Gastrocnemius medialis (tissue), 4 donors: Measurements from ENCODE around the gene CCT8L2. TPM values are rescaled to one million over a fixed set of nuclear protein-coding genes. Genes with fewer than 3 reads are reported as not detected.
"Not testable (repeated sequence)": the region's sequence is repeated elsewhere in the genome, so short reads cannot be mapped to it uniquely, and the experiment has no call there.

Source experiments
- ATAC-seq, 2 donors: fragments of 150-250 bp; one replicate each; pipeline ENCODE4 v1.9.1; 2016
- DNase-seq, 2 donors: peaks; one replicate each; pipeline ENCODE4 v3.0.0-alpha.2; 2019
- H3K27ac ChIP-seq, 4 donors: fragments of 200-600 bp; sonication (generic); 1 replicate in 1 of 4; 2 replicates in 3 of 4; pipeline ENCODE4 v1.5.1; 2016 to 2018; ENCODE audit warnings: mild to moderate bottlenecking in 2 of 4, moderate library complexity in 1 of 4
- H3K27me3 ChIP-seq, 3 donors: fragments of 200-600 bp; sonication (generic) in 2 of 3; 1 replicate in 1 of 3; 2 replicates in 2 of 3; pipeline versions ENCODE4 v1.5.1 to v1.6.0; 2016 to 2019; ENCODE audit warnings: mild to moderate bottlenecking in 1 of 3, moderate library complexity in 1 of 3
- H3K36me3 ChIP-seq, 2 donors: fragments of 200-600 bp; sonication (generic) in 1 of 2; one replicate each; pipeline ENCODE4 v1.5.1; 2017 to 2018
- H3K4me1 ChIP-seq, 2 donors: fragments of 200-600 bp; sonication (generic) in 1 of 2; one replicate each; pipeline ENCODE4 v1.5.1; 2016 to 2017; ENCODE audit warnings: mild to moderate bottlenecking in 2 of 2
- H3K4me3 ChIP-seq, 4 donors: fragments of 200-600 bp; sonication (generic) in 3 of 4; 1 replicate in 1 of 4; 2 replicates in 3 of 4; pipeline ENCODE4 v1.5.1; 2016 to 2019; ENCODE audit warnings: mild to moderate bottlenecking in 2 of 4
- H3K9me3 ChIP-seq, 3 donors: fragments of 200-600 bp; sonication (generic) in 2 of 3; 1 replicate in 1 of 3; 2 replicates in 2 of 3; pipeline ENCODE4 v1.5.1; 2016 to 2019
- POLR2A ChIP-seq, 2 donors: fragments of 450-650 bp; IDR thresholded peaks; one replicate each; pipeline ENCODE4 v1.6.1; 2017; ENCODE audit warnings: antibody characterized with exemption in 2 of 2, mild to moderate bottlenecking in 2 of 2, moderate library complexity in 2 of 2
- in situ Hi-C, 4 donors: fragments of 200-750 bp; cut with MboI; loops; one replicate each; pipeline versions ENCODE4 v1.15.0 to v1.8.0; 2017; ENCODE audit warnings: low sequenced_read_pairs in 4 of 4
- intact Hi-C: fragments of 100-400 bp; cut with DNase I; formaldehyde crosslinking; loops from one replicate; pipeline ENCODE4 v1.15.1; 2023; ENCODE audit warnings: low total_unique reads
- total RNA-seq, 4 donors: library from RNA; depleted of rRNA; stranded (reverse); fragments of >200 nt; gene quantifications; one replicate each; pipeline versions ENCODE4 v1.1.0 to v1.2.3, GENCODE V29; 2016
- TF ChIP-seq, protein P1 (sequence below), 5 experiments: fragments of 450-650 bp in 3 of 5; fragments of 200-600 bp in 2 of 5; sonication (generic) in 2 of 5; IDR thresholded peaks in 4 of 5; conservative IDR thresholded peaks in 1 of 5; 1 replicate in 4 of 5; 2 replicates in 1 of 5; pipeline ENCODE4 v1.5.1; 2016 to 2019; ENCODE audit warnings: antibody characterized with exemption in 5 of 5, mild to moderate bottlenecking in 3 of 5, moderate library complexity in 3 of 5

CCT8L2 gene
- total RNA-seq, 4 donors from 2014 or later = not detected

DNA sequence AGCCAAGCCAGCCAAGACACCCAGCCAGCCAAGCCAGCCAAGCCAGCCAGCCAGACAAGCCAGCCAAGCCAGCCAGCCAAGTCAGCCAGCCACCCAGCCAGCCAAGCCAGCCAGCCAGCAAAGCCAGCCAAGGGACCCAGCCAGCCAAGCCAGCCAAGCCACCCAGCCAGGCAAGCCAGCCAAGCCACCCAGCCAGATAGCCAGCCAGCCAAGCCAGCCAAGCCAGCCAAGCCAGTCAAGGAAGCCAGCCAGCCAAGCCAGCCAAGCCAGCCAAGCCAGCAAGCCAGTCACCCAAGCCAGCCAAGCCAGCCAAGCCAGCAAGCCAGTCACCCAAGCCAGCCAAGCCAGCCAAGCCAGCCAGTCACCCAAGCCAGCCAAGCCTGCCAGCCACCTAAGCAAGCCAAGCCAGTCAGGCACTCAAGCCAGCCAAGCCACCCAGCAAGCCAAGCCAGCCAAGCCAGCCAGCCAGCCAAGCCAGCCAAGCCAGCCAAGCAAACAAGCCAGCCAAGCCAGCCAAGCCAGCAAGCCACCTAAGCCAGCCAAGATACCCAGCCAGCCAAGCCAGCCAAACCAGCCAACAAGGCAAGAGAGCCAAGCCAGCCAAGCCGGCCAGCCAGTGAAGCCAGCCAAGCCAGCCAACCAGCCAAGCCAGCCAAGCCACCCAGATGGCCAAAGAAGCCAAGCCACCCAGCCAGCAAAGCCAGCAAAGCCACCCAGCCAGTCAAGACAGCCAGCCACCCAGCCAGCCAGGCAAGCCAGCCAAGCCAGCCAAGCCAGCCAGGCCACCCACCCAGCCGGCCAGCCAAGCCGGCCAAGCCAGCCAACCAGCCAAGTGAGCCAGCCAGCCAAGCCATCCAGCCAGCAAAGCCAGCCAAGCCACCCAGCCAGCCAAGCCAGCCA is 33.3 kb downstream of the CCT8L2 start:
- in situ Hi-C loops (no loop called here), intact Hi-C loops (no loop called here)
- DNase-seq = no peak
- H3K27ac ChIP-seq = no peak overlapping the region
- H3K36me3 ChIP-seq = no peaks in the 10 kb centered on the region
- H3K27me3 ChIP-seq = no peaks in the 10 kb centered on the region
- no peaks in the 10 kb centered on the region for H3K9me3 ChIP-seq
- no peak overlapping the region for H3K4me3 ChIP-seq
- no peak for ATAC-seq
- TF ChIP-seq, protein P1, sequence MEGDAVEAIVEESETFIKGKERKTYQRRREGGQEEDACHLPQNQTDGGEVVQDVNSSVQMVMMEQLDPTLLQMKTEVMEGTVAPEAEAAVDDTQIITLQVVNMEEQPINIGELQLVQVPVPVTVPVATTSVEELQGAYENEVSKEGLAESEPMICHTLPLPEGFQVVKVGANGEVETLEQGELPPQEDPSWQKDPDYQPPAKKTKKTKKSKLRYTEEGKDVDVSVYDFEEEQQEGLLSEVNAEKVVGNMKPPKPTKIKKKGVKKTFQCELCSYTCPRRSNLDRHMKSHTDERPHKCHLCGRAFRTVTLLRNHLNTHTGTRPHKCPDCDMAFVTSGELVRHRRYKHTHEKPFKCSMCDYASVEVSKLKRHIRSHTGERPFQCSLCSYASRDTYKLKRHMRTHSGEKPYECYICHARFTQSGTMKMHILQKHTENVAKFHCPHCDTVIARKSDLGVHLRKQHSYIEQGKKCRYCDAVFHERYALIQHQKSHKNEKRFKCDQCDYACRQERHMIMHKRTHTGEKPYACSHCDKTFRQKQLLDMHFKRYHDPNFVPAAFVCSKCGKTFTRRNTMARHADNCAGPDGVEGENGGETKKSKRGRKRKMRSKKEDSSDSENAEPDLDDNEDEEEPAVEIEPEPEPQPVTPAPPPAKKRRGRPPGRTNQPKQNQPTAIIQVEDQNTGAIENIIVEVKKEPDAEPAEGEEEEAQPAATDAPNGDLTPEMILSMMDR (IDR thresholded peaks at IDR 0.05 in 4 of 5, conservative IDR thresholded peaks at IDR 0.05 in 1 of 5) = no peak
- TF ChIP-seq POLR2A (IDR thresholded peaks at IDR 0.05) = no peak
- H3K4me1 ChIP-seq = no peaks in the 10 kb centered on the region

DNA sequence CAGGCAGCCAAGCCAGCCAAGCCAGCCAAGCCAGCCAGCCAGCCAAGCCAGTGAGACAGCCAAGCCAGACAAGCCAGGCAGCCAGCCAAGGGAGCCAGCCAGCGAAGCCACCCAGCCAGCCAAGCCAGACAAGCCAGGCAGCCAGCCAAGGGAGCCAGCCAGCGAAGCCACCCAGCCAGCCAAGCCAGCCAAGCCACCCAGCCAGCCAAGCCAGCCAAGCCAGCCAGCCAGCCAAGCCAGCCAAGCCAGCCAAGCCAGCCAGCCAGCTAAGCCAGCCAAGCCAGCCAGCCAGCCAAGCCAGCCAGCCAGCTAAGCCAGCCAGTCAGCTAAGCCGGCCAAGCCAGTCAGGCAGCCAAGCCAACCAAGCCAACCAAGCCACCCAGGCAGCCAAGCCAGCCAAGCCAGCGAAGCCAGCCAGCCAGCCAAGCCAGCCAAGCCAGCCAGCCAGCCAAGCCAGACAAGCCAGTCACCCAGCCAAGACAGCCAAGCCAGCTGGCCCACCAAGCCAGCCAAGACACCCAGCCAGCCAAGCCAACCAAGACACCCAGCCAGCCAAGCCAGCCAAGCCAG is 34.1 kb downstream of the CCT8L2 start:
- H3K27me3 ChIP-seq, in situ Hi-C loops, DNase-seq, H3K27ac ChIP-seq, H3K9me3 ChIP-seq, H3K4me1 ChIP-seq, ATAC-seq, intact Hi-C loops, H3K4me3 ChIP-seq, H3K36me3 ChIP-seq: not testable (repeated sequence)

DNA sequence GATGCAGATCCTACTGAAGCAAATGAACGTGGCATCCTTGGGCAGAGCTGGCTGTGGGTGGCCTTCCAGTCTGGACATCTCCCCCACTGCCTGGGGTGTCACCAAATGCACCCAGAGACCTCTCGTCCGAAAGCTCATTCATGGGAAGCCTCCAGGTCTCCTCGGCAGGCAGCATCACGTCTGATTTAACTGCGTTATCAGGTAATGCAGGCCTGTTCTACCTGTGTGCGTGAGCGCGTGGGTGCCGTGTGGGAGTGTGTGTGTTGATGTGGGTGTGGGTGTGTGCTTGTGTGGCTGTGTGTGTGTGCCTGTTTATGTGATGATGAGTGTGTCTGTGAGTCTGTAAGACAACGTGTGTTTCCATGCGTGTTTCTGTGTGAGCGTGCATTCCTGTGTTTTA is 35.1 kb downstream of the CCT8L2 start:
- H3K36me3 ChIP-seq, H3K4me1 ChIP-seq, ATAC-seq, H3K9me3 ChIP-seq, intact Hi-C loops, DNase-seq, H3K27me3 ChIP-seq, H3K4me3 ChIP-seq, in situ Hi-C loops, H3K27ac ChIP-seq: not testable (repeated sequence)

DNA sequence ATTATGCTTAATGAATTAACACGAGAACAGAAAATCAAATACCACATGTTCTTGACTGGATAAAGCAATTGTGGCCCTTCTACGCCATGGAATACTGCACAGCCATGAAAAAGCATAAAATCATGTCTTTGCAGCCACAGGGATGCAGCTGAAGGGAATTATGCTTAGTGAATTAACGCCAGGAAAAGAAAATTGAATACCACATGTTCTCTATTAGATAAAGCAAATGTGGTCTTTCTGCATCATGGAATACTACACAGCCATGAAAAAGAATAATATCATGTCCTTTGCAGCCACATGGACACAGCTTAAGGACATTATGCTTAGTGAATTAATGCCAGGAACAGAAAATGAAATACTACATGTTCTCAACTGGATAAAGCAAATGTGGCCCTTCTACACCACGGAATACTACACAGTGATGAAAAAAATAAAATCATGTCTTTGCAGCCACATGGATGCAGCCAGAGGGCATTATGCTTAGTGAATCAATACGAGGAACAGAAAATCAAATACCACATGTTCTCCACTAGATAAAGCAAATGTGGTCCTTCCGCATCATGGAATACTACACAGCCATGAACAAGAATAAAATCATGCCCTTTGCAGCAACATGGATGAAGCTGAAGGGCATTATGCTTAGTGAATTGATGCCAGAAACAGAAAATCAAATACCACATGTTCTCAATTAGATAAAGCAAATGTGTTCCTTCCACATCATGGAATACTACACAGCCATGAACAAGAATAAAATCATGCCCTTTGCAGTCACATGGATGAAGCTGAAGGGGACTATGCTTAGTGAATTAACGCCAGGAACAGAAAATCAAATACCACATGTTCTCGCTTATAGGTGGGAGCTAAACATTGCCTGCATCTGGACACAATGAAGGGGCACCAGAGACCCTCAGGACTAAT is 37.3 kb downstream of the CCT8L2 start:
- in situ Hi-C loops, H3K4me3 ChIP-seq, H3K4me1 ChIP-seq, ATAC-seq, H3K36me3 ChIP-seq, H3K9me3 ChIP-seq, DNase-seq, H3K27ac ChIP-seq, intact Hi-C loops, H3K27me3 ChIP-seq: not testable (repeated sequence)

DNA sequence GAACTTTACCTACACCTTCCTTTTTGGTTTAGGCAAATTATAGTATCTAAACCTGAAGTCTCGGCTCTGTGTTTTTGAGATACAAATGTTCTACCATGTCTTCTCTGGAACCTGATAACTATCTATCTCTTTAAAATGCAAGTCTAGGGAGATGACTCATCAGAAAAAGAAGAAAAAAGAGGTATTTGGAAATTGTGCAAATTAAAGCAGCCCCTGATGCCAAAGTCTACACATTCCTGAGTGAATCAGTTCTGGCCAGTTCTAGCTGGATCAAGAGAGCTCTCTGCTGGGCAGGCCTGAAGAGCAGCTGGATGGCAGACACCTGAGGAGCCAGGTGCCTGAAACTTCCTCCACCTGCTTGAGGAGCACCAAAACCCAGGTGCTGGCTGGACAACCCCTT is 49.3 kb downstream of the CCT8L2 start:
- H3K36me3 ChIP-seq, in situ Hi-C loops, DNase-seq, H3K4me3 ChIP-seq, intact Hi-C loops, H3K27me3 ChIP-seq, H3K9me3 ChIP-seq, H3K4me1 ChIP-seq, ATAC-seq, H3K27ac ChIP-seq: not testable (repeated sequence)

Other genes with a start within 250 kb of the CCT8L2 start
- not detected for gene XKR3, start 232.6 kb upstream of the CCT8L2 start, total RNA-seq